GM20431 (cell line): Measurements from ENCODE around the gene PPARG.

Source experiments
- in situ Hi-C: fragments of 300-500 bp; cut with MseI, MboI; formaldehyde crosslinking; loops from one replicate; pipeline ENCODE4 v1.15.0; 2020; ENCODE audit warnings: low sequenced_read_pairs; ENCODE audit not compliant: unreplicated experiment

PPARG gene

GRCh38 chr3:12307136-12307535, 18.3 kb downstream of the PPARG start:
- in situ Hi-C loops, result no loop called here

- in situ Hi-C loops, result no loop called here
These were observed 19.6 kb downstream of the PPARG start for GRCh38 chr3:12308517-12308916.

- in situ Hi-C loops, result no loop called here
These were observed 20.8 kb downstream of the PPARG start for GRCh38 chr3:12309716-12310115.

GRCh38 chr3:12312010-12312409, 23.1 kb downstream of the PPARG start:
- in situ Hi-C loops, result no loop called here

- in situ Hi-C loops, result no loop called here
These were observed 24.6 kb downstream of the PPARG start for GRCh38 chr3:12313519-12313918.

- in situ Hi-C loops, result no loop called here
These were observed 27.4 kb downstream of the PPARG start for GRCh38 chr3:12316253-12316652.

GRCh38 chr3:12316729-12317351, 28.0 kb downstream of the PPARG start:
- in situ Hi-C loops, result no loop called here

GRCh38 chr3:12317914-12318313, 29.0 kb downstream of the PPARG start:
- in situ Hi-C loops, result no loop called here

- in situ Hi-C loops, result no loop called here
These were observed 30.1 kb downstream of the PPARG start for GRCh38 chr3:12318758-12319621.

- in situ Hi-C loops, result no loop called here
These were observed 32.1 kb downstream of the PPARG start for GRCh38 chr3:12321015-12321414.

- in situ Hi-C loops, result no loop called here
These were observed 34.4 kb downstream of the PPARG start for GRCh38 chr3:12323237-12323636.

GRCh38 chr3:12325586-12326515, 37.0 kb downstream of the PPARG start:
- in situ Hi-C loops, result no loop called here

- in situ Hi-C loops, result no loop called here
These were observed 38.2 kb downstream of the PPARG start for GRCh38 chr3:12327021-12327420.

- in situ Hi-C loops, result no loop called here
These were observed 39.4 kb downstream of the PPARG start for GRCh38 chr3:12328132-12328836.

- in situ Hi-C loops, result no loop called here
These were observed 40.1 kb downstream of the PPARG start for GRCh38 chr3:12328837-12329462.

- in situ Hi-C loops, result no loop called here
These were observed 45.9 kb downstream of the PPARG start for GRCh38 chr3:12334786-12335185.

- in situ Hi-C loops, result no loop called here
These were observed 46.6 kb downstream of the PPARG start for GRCh38 chr3:12335421-12335820.

- in situ Hi-C loops, result no loop called here
These were observed 47.2 kb downstream of the PPARG start for GRCh38 chr3:12336099-12336498.
